AG04449 (cell line): Measurements from ENCODE around the gene PPDPF.

Source experiments
- CTCF ChIA-PET: fragments of 350-600 bp; formaldehyde crosslinking; extraction: SDS; loops from one replicate; lab custom pipeline; 2021; ENCODE audit warnings: antibody characterized with exemption; lab: Yijun Ruan, JAX
- POLR2A ChIA-PET: fragments of 400-600, 350-600 bp; formaldehyde crosslinking; extraction: SDS; loops from one replicate; lab custom pipeline; 2020; ENCODE audit warnings: antibody characterized with exemption, inconsistent platforms; lab: Yijun Ruan, JAX
- DNase-seq: peaks from one replicate; pipeline ENCODE4 v3.0.0-alpha.2; 2010; ENCODE audit warnings: low read depth, low spot score
- H3K4me3 ChIP-seq: 2 replicates; pipeline ENCODE4 v1.5.1; 2011; ENCODE audit warnings: low read depth, mild to moderate bottlenecking, control low read depth, low read length
- CTCF ChIP-seq: IDR thresholded peaks from one replicate; pipeline ENCODE4 v1.5.1; 2011; ENCODE audit warnings: mild to moderate bottlenecking, moderate library complexity, low read length, control low read depth, inconsistent platforms; ENCODE audit not compliant: insufficient read depth; ENCODE audit errors: missing control alignments

The PPDPF gene

DNA sequence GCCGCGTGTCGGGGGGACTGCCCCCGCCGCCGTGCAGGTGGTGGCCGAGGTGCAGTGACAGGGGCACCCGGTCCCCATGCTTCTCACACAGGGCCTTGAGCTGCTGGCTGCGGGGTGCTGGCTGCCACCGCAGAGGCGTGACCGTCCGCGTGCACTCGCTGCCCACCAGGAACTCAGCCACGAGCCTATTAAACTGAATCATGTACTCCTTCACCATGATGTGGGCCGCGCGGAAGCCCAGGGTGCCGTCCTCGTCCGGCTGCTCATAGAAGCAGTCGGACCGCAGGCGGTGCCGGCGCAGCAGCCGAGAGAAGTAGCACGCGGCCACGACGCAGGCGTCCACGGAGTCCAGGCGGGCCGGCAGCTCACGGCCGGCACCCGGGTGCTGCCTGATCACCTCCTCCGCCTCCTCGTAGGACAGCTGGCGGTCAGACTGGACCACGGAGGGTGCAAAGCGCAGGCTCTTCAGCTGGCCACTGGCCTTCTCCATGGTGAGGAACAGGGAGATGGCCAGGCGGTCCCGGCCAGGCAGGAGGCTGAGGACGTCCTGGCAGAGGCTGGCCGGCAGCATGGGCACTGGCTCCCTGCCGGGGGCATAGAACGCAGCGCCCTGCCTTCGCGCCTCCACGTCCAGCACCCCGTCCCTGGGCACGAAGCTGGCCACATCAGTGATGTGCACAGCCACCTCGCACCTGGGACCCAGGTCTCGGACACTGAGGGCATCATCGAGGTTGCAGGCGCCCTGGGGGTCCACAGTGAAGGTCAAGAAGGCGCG lies 43.7 kb downstream of the PPDPF start:
- POLR2A ChIA-PET: interaction anchor here (0.8 kb wide), 1 partner anchor 10 kb away, joined by 5 read pairs; the partner anchor contains the start of gene HELZ2
- CTCF ChIA-PET: no interaction called here

GRCh38 chr20:63565021-63565698 lies 44.6 kb downstream of the PPDPF start:
- TF ChIP-seq CTCF: no peak
- ChIA-PET POLR2A (interaction anchor here (0.8 kb wide), 1 partner anchor 9 kb away, joined by 5 read pairs; the partner anchor contains the start of gene HELZ2), CTCF (no interaction called here)
- no peak overlapping the region for H3K4me3 ChIP-seq
- no peak for DNase-seq

More for the DNA sequence above, 43.7 kb downstream of the PPDPF start:
- TF ChIP-seq CTCF: no peak
- no peak for DNase-seq
- no peak overlapping the region for H3K4me3 ChIP-seq

DNA sequence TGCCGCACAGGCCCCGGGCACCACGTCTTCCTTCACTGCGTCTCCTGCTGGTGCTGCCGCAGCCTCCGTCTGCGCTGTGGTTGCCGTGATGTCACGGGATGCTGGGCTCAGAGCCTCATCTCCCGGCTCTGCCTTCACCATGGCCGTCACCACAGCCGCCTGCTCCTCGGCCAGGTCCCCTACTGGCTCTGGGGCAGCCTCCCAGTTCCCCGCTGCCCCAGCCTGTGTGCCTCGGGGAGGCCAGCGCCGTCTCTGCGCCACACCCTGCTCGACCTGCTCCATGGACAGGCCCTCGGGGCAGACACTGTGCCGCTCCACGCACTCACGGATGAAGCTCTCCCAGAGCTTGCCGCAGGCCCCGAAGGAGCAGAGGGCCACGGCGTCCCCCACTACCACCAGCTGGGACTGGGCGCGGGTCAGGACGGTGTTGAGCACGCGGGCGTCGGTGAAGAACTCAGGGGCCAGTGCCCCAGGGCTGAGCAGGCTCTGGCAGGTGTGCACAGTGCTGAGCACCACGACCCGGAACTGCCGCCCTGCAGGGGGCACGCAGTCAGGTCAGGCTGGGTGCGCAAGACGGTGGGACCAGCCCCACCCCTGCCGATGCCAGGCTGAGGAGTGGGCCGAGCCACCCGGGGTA lies 45.3 kb downstream of the PPDPF start:
- ChIA-PET POLR2A (no interaction called here), CTCF (no interaction called here)
- no peak for TF ChIP-seq CTCF
- DNase-seq: no peak
- H3K4me3 ChIP-seq: no peak overlapping the region

DNA sequence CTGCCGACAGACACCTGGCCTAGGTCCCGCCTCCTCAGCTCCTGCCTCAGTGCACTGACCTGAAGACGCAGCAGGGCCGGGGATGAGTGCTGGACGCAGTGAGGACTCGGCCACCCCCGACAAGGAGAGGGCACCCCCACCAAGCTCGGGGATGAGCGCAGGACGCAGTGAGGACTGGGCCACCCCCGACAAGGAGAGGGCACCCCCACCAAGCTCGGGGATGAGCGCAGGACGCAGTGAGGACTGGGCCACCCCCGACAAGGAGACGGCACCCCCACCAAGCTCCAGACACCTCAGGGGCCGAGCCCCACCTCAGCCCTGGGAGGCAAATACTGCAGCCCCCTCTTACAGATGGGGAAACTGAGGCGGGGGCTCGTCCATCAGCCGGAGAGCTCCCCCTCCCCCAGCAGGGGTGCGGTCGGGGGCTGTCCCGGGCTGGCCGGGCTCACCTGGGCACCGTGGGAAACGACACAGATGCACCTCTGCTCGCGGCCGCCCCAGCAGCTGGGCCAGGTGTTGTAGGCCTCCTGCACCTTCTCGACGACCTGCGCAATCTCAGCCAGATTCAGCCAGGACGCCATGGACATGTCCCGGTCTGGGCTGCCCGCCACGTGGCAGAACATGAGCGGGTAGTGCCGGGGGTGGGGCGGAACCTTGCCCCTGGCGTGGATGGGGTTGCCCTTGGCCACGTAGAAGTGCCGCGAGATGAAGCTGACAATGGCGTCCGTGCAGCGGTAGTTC lies 46.0 kb downstream of the PPDPF start:
- TF ChIP-seq CTCF: no peak
- POLR2A ChIA-PET: no interaction called here
- no peak for DNase-seq
- CTCF ChIA-PET: no interaction called here
- no peak overlapping the region for H3K4me3 ChIP-seq

- DNase-seq: no peak
- ChIA-PET POLR2A (no interaction called here), CTCF (interaction anchor here (1.4 kb wide), 1 partner anchor 29 kb away, joined by 3 read pairs; the partner anchor contains the start of gene PTK6)
These were observed 46.5 kb downstream of the PPDPF start for GRCh38 chr20:63567136-63567385.

More at GRCh38 chr20:63567136-63567385, 46.5 kb downstream of the PPDPF start:
- TF ChIP-seq CTCF: no peak
- no peak overlapping the region for H3K4me3 ChIP-seq
